ENCODE measurements around the gene PLXNA2.

The PLXNA2 gene

GRCh38 chr1:208135354-208135753 lies 108.8 kb downstream of the PLXNA2 start:
- DNase-seq: no peak

GRCh38 chr1:208134491-208134890 lies 109.7 kb downstream of the PLXNA2 start:
- no peak for DNase-seq

GRCh38 chr1:208133355-208133754 lies 110.8 kb downstream of the PLXNA2 start:
- no peak for DNase-seq

- DNase-seq: peak in 2 of 4 experiments; percentile 3 to 10
Measured at GRCh38 chr1:208132287-208132882, 111.8 kb downstream of the PLXNA2 start.

- DNase-seq: no peak
Measured at GRCh38 chr1:208131621-208132286, 112.4 kb downstream of the PLXNA2 start.

GRCh38 chr1:208129487-208129886 lies 114.7 kb downstream of the PLXNA2 start:
- no peak for DNase-seq

GRCh38 chr1:208129060-208129459 lies 115.1 kb downstream of the PLXNA2 start:
- no peak for DNase-seq

- DNase-seq: no peak
Measured at GRCh38 chr1:208127792-208128529, 116.2 kb downstream of the PLXNA2 start.

- DNase-seq: no peak
Measured at GRCh38 chr1:208127284-208127683, 116.9 kb downstream of the PLXNA2 start.

- no peak for DNase-seq
Measured at GRCh38 chr1:208126108-208126507, 118.1 kb downstream of the PLXNA2 start.

GRCh38 chr1:208122612-208123358 lies 121.4 kb downstream of the PLXNA2 start:
- DNase-seq: no peak

- no peak for DNase-seq
Measured at GRCh38 chr1:208121813-208122364, 122.3 kb downstream of the PLXNA2 start.

- no peak for DNase-seq
Measured at GRCh38 chr1:208120431-208120790, 123.8 kb downstream of the PLXNA2 start.

GRCh38 chr1:208118841-208119606 lies 125.2 kb downstream of the PLXNA2 start:
- no peak for DNase-seq

- DNase-seq: no peak
Measured at GRCh38 chr1:208118306-208118705, 125.9 kb downstream of the PLXNA2 start.

- DNase-seq: no peak
Measured at GRCh38 chr1:208117826-208118225, 126.4 kb downstream of the PLXNA2 start.

GRCh38 chr1:208117409-208117808 lies 126.8 kb downstream of the PLXNA2 start:
- no peak for DNase-seq

- no peak for DNase-seq
Measured at GRCh38 chr1:208115924-208116640, 128.1 kb downstream of the PLXNA2 start.

- DNase-seq: no peak
Measured at GRCh38 chr1:208113011-208113410, 131.2 kb downstream of the PLXNA2 start.

- DNase-seq: no peak
Measured at GRCh38 chr1:208112401-208112800, 131.8 kb downstream of the PLXNA2 start.

GRCh38 chr1:208111646-208112190 lies 132.5 kb downstream of the PLXNA2 start:
- DNase-seq: no peak
